K562 (cell line): Measurements from ENCODE around the gene PDE4D. TPM values are rescaled to one million over a fixed set of nuclear protein-coding genes. Genes with fewer than 3 reads are reported as not detected.

Source experiments
- ARID2 ChIP-seq: fragments of 450-650 bp; IDR thresholded peaks from 2 replicates; pipeline ENCODE4 v1.6.1; 2017; ENCODE audit warnings: antibody characterized with exemption, mild to moderate bottlenecking
- HDAC8 ChIP-seq: fragments of 450-650 bp; IDR thresholded peaks from 2 replicates; pipeline ENCODE4 v1.6.1; 2016; ENCODE audit warnings: mild to moderate bottlenecking, missing genetic modification characterization, moderate library complexity, missing compliant biosample characterization
- KDM4B ChIP-seq, 2 experiments: fragments of 450-650 bp in 1 of 2; sonication (generic) in 1 of 2; IDR thresholded peaks; 2 replicates each; pipeline ENCODE4 v1.6.1; 2016 to 2017; ENCODE audit warnings: borderline replicate concordance in 2 of 2, antibody characterized with exemption in 1 of 2, low read depth in 1 of 2, mild to moderate bottlenecking in 1 of 2
- PHF21A ChIP-seq: fragments of 450-650 bp; IDR thresholded peaks from 2 replicates; pipeline ENCODE4 v1.6.1; 2017; ENCODE audit warnings: low read depth, borderline replicate concordance
- POLR2H ChIP-seq: IDR thresholded peaks from 2 replicates; pipeline ENCODE4 v1.6.1; 2016; ENCODE audit warnings: missing genetic modification characterization, low read depth, mild to moderate bottlenecking, control low read depth, missing compliant biosample characterization, moderate library complexity
- SRSF3 ChIP-seq: fragments of 200-400 bp; formaldehyde crosslinking; IDR thresholded peaks from 2 replicates; pipeline ENCODE4 v1.6.1; 2016; ENCODE audit warnings: mild to moderate bottlenecking, low read length, moderate library complexity; ENCODE audit not compliant: insufficient read depth
- ZBTB40 ChIP-seq, 2 experiments: fragments of 450-650 bp in 1 of 2; sonication (generic) in 1 of 2; formaldehyde crosslinking in 1 of 2; IDR thresholded peaks; 2 replicates each; pipeline versions ENCODE4 v1.7.1 to v1.9.0; 2016 to 2022; ENCODE audit warnings: inconsistent platforms in 1 of 2, mild to moderate bottlenecking in 1 of 2, missing genetic modification reagents in 1 of 2
- ZNF561 ChIP-seq: fragments of 450-650 bp; formaldehyde crosslinking; conservative IDR thresholded peaks from 2 replicates; pipeline ENCODE4 v1.4.0; 2020; ENCODE audit warnings: mild to moderate bottlenecking, moderate library complexity
- polyA plus RNA-seq, 8 experiments: library from polyadenylated mRNA; depleted of rRNA in 4 of 8; stranded (reverse) in 5 of 8; unstranded in 3 of 8; fragments of >200 nt; fragmentation: Nextera tagmentation in 2 of 8; fragmentation: Illumina TruSeq in 1 of 8; extraction: Ambion mirVana in 2 of 8; extraction: Trizol in 1 of 8; gene quantifications; 2 replicates each; pipeline versions ENCODE4 v1.2.1 to v1.2.3, GENCODE V29; 2011 to 2014; ENCODE audit warnings: inconsistent platforms in 1 of 8, missing spikeins in 1 of 8
- total RNA-seq, 7 experiments: library from RNA; depleted of rRNA in 6 of 7; stranded (reverse); fragments of >200 nt in 6 of 7; fragmentation: Illumina TruSeq in 2 of 7; extraction: Trizol in 2 of 7; gene quantifications; 2 replicates each; pipeline versions ENCODE4 v1.2.1 to v1.2.3, GENCODE V29; 2011 to 2021; ENCODE audit warnings: low replicate concordance in 1 of 7

PDE4D gene
- total and polyA plus RNA-seq, 9 of the 15 experiments (the other 6 are each of a cell fraction or from before 2014, with no cell fraction given), result 0.04 to 0.46 (median 0.13) TPM

DNA sequence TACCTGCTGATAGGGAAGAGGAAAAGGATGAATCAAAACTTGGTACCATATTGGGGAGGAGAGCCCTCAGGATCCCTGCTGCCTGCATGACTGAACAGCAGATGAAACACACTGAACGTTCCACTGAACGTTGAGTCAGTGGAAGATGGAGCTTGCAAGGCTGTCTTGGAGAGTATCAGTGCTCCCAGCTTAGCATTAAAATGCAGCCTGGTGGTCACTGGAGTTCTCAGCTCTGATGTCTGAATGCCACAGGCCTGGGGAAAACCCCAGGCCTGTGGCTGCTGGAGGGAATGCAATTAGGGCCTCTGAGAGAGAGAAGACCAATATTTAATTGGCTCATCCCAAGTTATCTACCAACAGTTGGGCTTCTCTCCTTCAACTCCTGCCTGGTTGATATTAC is 54.5 kb downstream of the PDE4D start (continued):
- TF ChIP-seq ZBTB40 (IDR thresholded peaks at IDR 0.05), result no peak
- no peak for TF ChIP-seq ZBTB40 (CRISPR knock-in tag; IDR thresholded peaks at IDR 0.05)
- no peak for TF ChIP-seq PHF21A
- no peak for TF ChIP-seq ZNF561 (CRISPR knock-in tag)
- TF ChIP-seq ARID2, result no peak
- TF ChIP-seq KDM4B (IDR thresholded peaks at IDR 0.05; ENCODE audit: borderline replicate concordance in 2 of 2, low read depth in 1 of 2), result no peak
- no peak for TF ChIP-seq SRSF3
- no peak for TF ChIP-seq HDAC8 (tag)
- TF ChIP-seq POLR2H (tag), result no peak
